ENCODE measurements around the gene FOXI1. TPM values are rescaled to one million over a fixed set of nuclear protein-coding genes. Genes with fewer than 3 reads are reported as not detected.
A peak's percentile ranks its signal among the peaks of the same experiment; 100 is the strongest.

The FOXI1 gene
- polyA plus RNA-seq, 3 donors: not detected

GRCh38 chr5:170078931-170079330 lies 26.8 kb upstream of the FOXI1 start:
- no peak for DNase-seq
- H3K27me3 ChIP-seq (ENCODE audit: control insufficient read depth in 2 of 2, insufficient read depth in 2 of 2, low read length in 2 of 2): no peaks in the 10 kb centered on the region
- 99% methylated on average over 12 of the region's 13 CpGs for WGBS (ENCODE audit: insufficient coverage)
- no peak overlapping the region for H3K4me3 ChIP-seq (replicated peaks in 1 of 3; ENCODE audit: low read depth in 2 of 3, low read length in 3 of 3)
- peaks cover 98 to 99% of the 10 kb centered on the region in 2 donors for H3K36me3 Mint-ChIP-seq
- TF ChIP-seq CTCF (IDR thresholded peaks at IDR 0.05): no peak
- intact Hi-C loops (cut with micrococcal nuclease): no loop called here
- no peak overlapping the region for H3K4me3 Mint-ChIP-seq
- H3K9me3 Mint-ChIP-seq: no peaks in the 10 kb centered on the region
- H3K9ac ChIP-seq (ENCODE audit: insufficient read depth, low read length, poor library complexity, severe bottlenecking): no peak overlapping the region
- H3K27me3 Mint-ChIP-seq (ENCODE audit: low read depth in 3 of 3): no peaks in the 10 kb centered on the region
- H3K27ac ChIP-seq (ENCODE audit: low read depth in 1 of 2, low read length in 2 of 2): no peak overlapping the region
- H4K20me1 ChIP-seq (ENCODE audit: insufficient read depth, low read length): peaks cover 47% of the 10 kb centered on the region
- no peaks in the 10 kb centered on the region for H3K4me1 ChIP-seq (ENCODE audit: control insufficient read depth in 1 of 2, insufficient read depth in 2 of 2, low read length in 2 of 2)
- H3K79me2 ChIP-seq (ENCODE audit: insufficient read depth, low read length): no peaks in the 10 kb centered on the region
- no peak overlapping the region for H3K4me2 ChIP-seq (replicated peaks; ENCODE audit: extremely low read depth, low read length, poor library complexity, severe bottlenecking)
- no peaks in the 10 kb centered on the region for H3K4me1 Mint-ChIP-seq
- no peak overlapping the region for H2AFZ ChIP-seq (ENCODE audit: insufficient read depth, low read depth, low read length, poor library complexity, severe bottlenecking)
- peaks cover 100% of the 10 kb centered on the region in 2 donors for H3K36me3 ChIP-seq (replicated peaks in 1 of 2; ENCODE audit: control insufficient read depth in 1 of 2, insufficient read depth in 2 of 2, low read length in 2 of 2)
- H3K27ac Mint-ChIP-seq: peak overlapping the region in 1 of 7 donors; percentile 17
- no peaks in the 10 kb centered on the region for H3K9me3 ChIP-seq (replicated peaks in 1 of 2; ENCODE audit: control insufficient read depth in 1 of 2, insufficient read depth in 1 of 2, low read length in 2 of 2)

GRCh38 chr5:170080217-170080616 lies 25.5 kb upstream of the FOXI1 start:
- H3K4me1 ChIP-seq (ENCODE audit: control insufficient read depth in 1 of 2, insufficient read depth in 2 of 2, low read length in 2 of 2): no peaks in the 10 kb centered on the region
- no peaks in the 10 kb centered on the region for H3K9me3 ChIP-seq (replicated peaks in 1 of 2; ENCODE audit: control insufficient read depth in 1 of 2, insufficient read depth in 1 of 2, low read length in 2 of 2)
- DNase-seq: no peak
- H3K27ac ChIP-seq (ENCODE audit: low read depth in 1 of 2, low read length in 2 of 2): peak overlapping the region in 1 of 2 donors; percentile 2
- no peaks in the 10 kb centered on the region for H3K27me3 ChIP-seq (ENCODE audit: control insufficient read depth in 2 of 2, insufficient read depth in 2 of 2, low read length in 2 of 2)
- peaks cover 37% of the 10 kb centered on the region for H4K20me1 ChIP-seq (ENCODE audit: insufficient read depth, low read length)
- no peaks in the 10 kb centered on the region for H3K79me2 ChIP-seq (ENCODE audit: insufficient read depth, low read length)
- no peak overlapping the region for H3K4me3 Mint-ChIP-seq
- TF ChIP-seq CTCF (IDR thresholded peaks at IDR 0.05): no peak
- H2AFZ ChIP-seq (ENCODE audit: insufficient read depth, low read depth, low read length, poor library complexity, severe bottlenecking): no peak overlapping the region
- no peaks in the 10 kb centered on the region for H3K27me3 Mint-ChIP-seq (ENCODE audit: low read depth in 3 of 3)
- no peak overlapping the region for H3K4me2 ChIP-seq (replicated peaks; ENCODE audit: extremely low read depth, low read length, poor library complexity, severe bottlenecking)
- peaks cover 100% of the 10 kb centered on the region in 2 donors for H3K36me3 ChIP-seq (replicated peaks in 1 of 2; ENCODE audit: control insufficient read depth in 1 of 2, insufficient read depth in 2 of 2, low read length in 2 of 2)
- no peaks in the 10 kb centered on the region for H3K4me1 Mint-ChIP-seq
- intact Hi-C loops (cut with micrococcal nuclease): no loop called here
- WGBS (ENCODE audit: insufficient coverage): no CpG with 5 or more reads among the region's 1 CpG
- no peak overlapping the region for H3K4me3 ChIP-seq (replicated peaks in 1 of 3; ENCODE audit: low read depth in 2 of 3, low read length in 3 of 3)
- no peaks in the 10 kb centered on the region for H3K9me3 Mint-ChIP-seq
- no peak overlapping the region for H3K27ac Mint-ChIP-seq
- H3K9ac ChIP-seq (ENCODE audit: insufficient read depth, low read length, poor library complexity, severe bottlenecking): no peak overlapping the region
- H3K36me3 Mint-ChIP-seq: peaks cover 98 to 99% of the 10 kb centered on the region in 2 donors
